ENCODE data around the gene AMPD3. TPM values are rescaled to one million over a fixed set of nuclear protein-coding genes. Genes with fewer than 3 reads are reported as not detected.

Gene AMPD3
- total and polyA plus RNA-seq, 2 of the 13 experiments (the other 11 are each of a cell fraction or from before 2014, with no cell fraction given), result 0.33 to 2.3 TPM

- TF ChIP-seq BCLAF1 (IDR thresholded peaks at IDR 0.05) (no peak), ZNF549 (CRISPR knock-in tag; IDR thresholded peaks at IDR 0.05) (no peak), ZSCAN20 (CRISPR knock-in tag; IDR thresholded peaks at IDR 0.05; ENCODE audit: borderline replicate concordance) (peak; percentile 39; the same call in 1 of the 2 replicates), ZSCAN12 (CRISPR knock-in tag; IDR thresholded peaks at IDR 0.05) (0 out of 2 replicates have a peak, but pooled peaks have one; percentile 32), ZSCAN29 (CRISPR knock-in tag; conservative IDR thresholded peaks at IDR 0.05) (no peak), TFE3 (CRISPR knock-in tag; IDR thresholded peaks at IDR 0.05) (no peak), CCDC6 (CRISPR knock-in tag; IDR thresholded peaks at IDR 0.05) (no peak), HMG20A (CRISPR knock-in tag; IDR thresholded peaks at IDR 0.05; ENCODE audit: borderline replicate concordance) (no peak), FOXJ3 (CRISPR knock-in tag; IDR thresholded peaks at IDR 0.05; ENCODE audit: borderline replicate concordance) (0 out of 2 replicates have a peak, but pooled peaks have one; percentile 28), YY1 (IDR thresholded peaks at IDR 0.05; ENCODE audit: insufficient read depth, insufficient replicate concordance, low read depth, low read length) (no peak), ZNF616 (CRISPR knock-in tag; IDR thresholded peaks at IDR 0.05; ENCODE audit: low read depth) (no peak), ZFP36L1 (CRISPR knock-in tag; IDR thresholded peaks at IDR 0.05) (no peak), ZBTB20 (CRISPR knock-in tag; IDR thresholded peaks at IDR 0.05; ENCODE audit: borderline replicate concordance, low read depth) (no peak), MEIS1 (CRISPR knock-in tag; IDR thresholded peaks at IDR 0.05; ENCODE audit: borderline replicate concordance) (no peak), ZNF547 (CRISPR knock-in tag; IDR thresholded peaks at IDR 0.05) (no peak), BATF2 (CRISPR knock-in tag; IDR thresholded peaks at IDR 0.05) (no peak), GTF2F1 (IDR thresholded peaks at IDR 0.05; ENCODE audit: low read length) (no peak), PATZ1 (CRISPR knock-in tag; IDR thresholded peaks at IDR 0.05) (no peak), KDM4B (CRISPR knock-in tag; IDR thresholded peaks at IDR 0.05) (peak; percentile 3; the same call in 1 of the 2 replicates), ZNF282 (IDR thresholded peaks at IDR 0.05; ENCODE audit: partially characterized antibody) (no peak), HES4 (CRISPR knock-in tag; IDR thresholded peaks at IDR 0.05; ENCODE audit: borderline replicate concordance) (no peak)
Observed at GRCh38 chr11:10540546-10540914, 85.5 kb downstream of the AMPD3 start (continued).

Data from HepG2 (cell line).